Lower leg skin (tissue), 4 donors: Measurements from ENCODE around the gene QSER1. TPM values are rescaled to one million over a fixed set of nuclear protein-coding genes. Genes with fewer than 3 reads are reported as not detected.
"Not testable (repeated sequence)": the region's sequence is repeated elsewhere in the genome, so short reads cannot be mapped to it uniquely, and the experiment has no call there.

Source experiments
- DNase-seq, 2 donors: peaks; one replicate each; pipeline ENCODE4 v3.0.0-alpha.2; 2019; ENCODE audit warnings: low spot score in 2 of 2
- H3K4me3 ChIP-seq: fragments of 200-600 bp; sonication (generic); 2 replicates; pipeline ENCODE4 v1.5.1; 2017; ENCODE audit warnings: mild to moderate bottlenecking, low read depth; ENCODE audit not compliant: poor library complexity, severe bottlenecking
- POLR2A ChIP-seq, 2 donors: fragments of 450-650 bp; IDR thresholded peaks; one replicate each; pipeline ENCODE4 v1.6.1; 2016 to 2017; ENCODE audit warnings: antibody characterized with exemption in 2 of 2, mild to moderate bottlenecking in 1 of 2, moderate library complexity in 1 of 2
- WGBS, 2 donors: methylation state at CpG; one replicate each; pipeline ENCODE4 v1.1.5; 2018; 5-methylcytosine and 5-hydroxymethylcytosine counted together
- intact Hi-C: fragments of 100-400 bp; cut with DNase I; formaldehyde crosslinking; loops from one replicate; pipeline ENCODE4 v1.15.0; 2023; ENCODE audit warnings: low total_unique reads
- total RNA-seq, 4 donors: library from RNA; depleted of rRNA; stranded (reverse); fragments of >200 nt; gene quantifications; one replicate each; pipeline ENCODE4 v1.1.0, GENCODE V29; 2016
- TF ChIP-seq, protein P1 (sequence below), 3 donors: fragments of 450-650 bp; IDR thresholded peaks; one replicate each; pipeline ENCODE4 v1.5.1; 2016; ENCODE audit warnings: antibody characterized with exemption in 3 of 3, mild to moderate bottlenecking in 3 of 3, moderate library complexity in 2 of 3

QSER1 gene
- total RNA-seq, 4 donors from 2014 or later = 27.8 to 34.2 (median 32.1) TPM

DNA sequence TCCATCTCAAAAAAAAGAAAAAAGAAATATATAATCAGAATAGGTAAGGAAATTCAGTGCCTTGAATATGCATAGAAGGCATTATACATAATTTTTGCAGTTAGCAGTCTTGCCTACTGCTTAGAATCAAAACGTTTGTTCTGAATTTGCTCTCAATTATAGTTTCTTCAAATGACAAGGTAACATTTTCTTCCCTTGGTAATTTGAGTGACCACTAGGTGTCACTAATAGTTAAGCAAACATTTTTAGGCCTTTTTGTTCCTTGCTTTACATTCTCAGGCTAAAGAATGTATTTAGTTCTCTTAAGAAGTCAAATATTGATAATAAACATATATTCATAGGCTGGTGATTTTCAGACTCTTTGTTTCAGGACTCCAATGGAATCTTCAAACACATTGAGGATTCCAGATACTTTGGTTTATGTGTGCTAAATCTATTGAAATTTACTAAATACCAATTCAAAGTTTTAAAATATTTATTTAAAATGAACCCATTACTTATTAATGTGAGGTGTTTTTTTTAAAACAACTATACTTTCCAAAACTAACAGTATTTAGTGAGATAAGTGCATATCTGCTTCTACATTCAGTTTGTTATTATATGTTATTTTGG, 68.0 kb downstream of the QSER1 start:
- no peak for DNase-seq
- TF ChIP-seq, protein P1, sequence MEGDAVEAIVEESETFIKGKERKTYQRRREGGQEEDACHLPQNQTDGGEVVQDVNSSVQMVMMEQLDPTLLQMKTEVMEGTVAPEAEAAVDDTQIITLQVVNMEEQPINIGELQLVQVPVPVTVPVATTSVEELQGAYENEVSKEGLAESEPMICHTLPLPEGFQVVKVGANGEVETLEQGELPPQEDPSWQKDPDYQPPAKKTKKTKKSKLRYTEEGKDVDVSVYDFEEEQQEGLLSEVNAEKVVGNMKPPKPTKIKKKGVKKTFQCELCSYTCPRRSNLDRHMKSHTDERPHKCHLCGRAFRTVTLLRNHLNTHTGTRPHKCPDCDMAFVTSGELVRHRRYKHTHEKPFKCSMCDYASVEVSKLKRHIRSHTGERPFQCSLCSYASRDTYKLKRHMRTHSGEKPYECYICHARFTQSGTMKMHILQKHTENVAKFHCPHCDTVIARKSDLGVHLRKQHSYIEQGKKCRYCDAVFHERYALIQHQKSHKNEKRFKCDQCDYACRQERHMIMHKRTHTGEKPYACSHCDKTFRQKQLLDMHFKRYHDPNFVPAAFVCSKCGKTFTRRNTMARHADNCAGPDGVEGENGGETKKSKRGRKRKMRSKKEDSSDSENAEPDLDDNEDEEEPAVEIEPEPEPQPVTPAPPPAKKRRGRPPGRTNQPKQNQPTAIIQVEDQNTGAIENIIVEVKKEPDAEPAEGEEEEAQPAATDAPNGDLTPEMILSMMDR (IDR thresholded peaks at IDR 0.05) = no peak
- TF ChIP-seq POLR2A (IDR thresholded peaks at IDR 0.05) = no peak
- 2% methylated on average over 1 of the region's 1 CpG for WGBS, 2 donors
- intact Hi-C loops = loop anchor here (5.0 kb wide), 1 partner anchor 107 kb away; no protein-coding TSS in a partner anchor
- H3K4me3 ChIP-seq = no peak overlapping the region

DNA sequence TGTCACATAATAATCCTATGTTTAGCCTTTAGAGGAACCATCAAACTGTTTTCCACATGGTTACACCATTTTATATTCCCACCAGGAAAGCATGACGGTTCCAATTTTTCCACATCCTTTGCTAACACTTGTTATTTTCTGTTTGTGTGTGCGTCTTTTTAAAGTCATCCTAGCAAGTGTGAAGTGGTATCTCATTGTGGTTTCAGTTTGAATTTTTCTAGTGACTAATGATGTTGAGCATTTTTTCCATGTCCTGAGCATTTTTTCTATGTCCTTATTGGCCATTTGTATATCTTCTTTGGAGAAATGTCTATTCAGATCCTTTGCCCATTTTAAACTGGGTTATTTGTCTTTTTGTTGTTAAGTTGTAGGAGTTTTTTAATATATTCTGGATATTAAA, 69.4 kb downstream of the QSER1 start:
- TF ChIP-seq, protein P1 (IDR thresholded peaks at IDR 0.05) = no peak
- TF ChIP-seq POLR2A (IDR thresholded peaks at IDR 0.05) = no peak
- 94 to 98% methylated on average over 2 of the region's 2 CpGs for WGBS, 2 donors
- DNase-seq = no peak
- H3K4me3 ChIP-seq = no peak overlapping the region
- intact Hi-C loops = loop anchor here (5.0 kb wide), 1 partner anchor 105 kb away; no protein-coding TSS in a partner anchor

DNA sequence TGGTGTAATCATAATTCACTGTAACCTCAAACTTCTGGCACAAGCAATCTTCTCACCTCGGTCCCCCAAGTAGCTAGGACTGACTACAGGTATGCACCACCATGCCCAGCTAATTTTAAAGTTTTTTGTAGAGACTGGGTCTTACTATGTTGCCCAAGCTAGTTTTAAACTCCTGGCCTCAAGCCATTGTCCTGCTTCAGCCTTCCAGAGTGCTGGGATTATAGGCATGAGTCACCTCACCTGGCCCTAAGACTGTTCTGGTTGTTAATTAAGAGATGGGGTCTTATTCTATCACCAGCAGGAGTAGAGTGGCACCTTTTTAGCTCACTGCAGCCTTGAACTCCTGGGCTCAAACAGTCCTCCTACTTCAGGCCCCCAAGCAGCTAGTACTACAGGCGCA, 71.1 kb downstream of the QSER1 start:
- intact Hi-C loops = loop anchor here (5.0 kb wide), 1 partner anchor 104 kb away; no protein-coding TSS in a partner anchor
- no peak overlapping the region for H3K4me3 ChIP-seq
- DNase-seq = no peak
- WGBS, 2 donors = 95 to 98% methylated on average over 2 of the region's 2 CpGs
- no peak for TF ChIP-seq POLR2A (IDR thresholded peaks at IDR 0.05)
- TF ChIP-seq, protein P1 (IDR thresholded peaks at IDR 0.05) = no peak

DNA sequence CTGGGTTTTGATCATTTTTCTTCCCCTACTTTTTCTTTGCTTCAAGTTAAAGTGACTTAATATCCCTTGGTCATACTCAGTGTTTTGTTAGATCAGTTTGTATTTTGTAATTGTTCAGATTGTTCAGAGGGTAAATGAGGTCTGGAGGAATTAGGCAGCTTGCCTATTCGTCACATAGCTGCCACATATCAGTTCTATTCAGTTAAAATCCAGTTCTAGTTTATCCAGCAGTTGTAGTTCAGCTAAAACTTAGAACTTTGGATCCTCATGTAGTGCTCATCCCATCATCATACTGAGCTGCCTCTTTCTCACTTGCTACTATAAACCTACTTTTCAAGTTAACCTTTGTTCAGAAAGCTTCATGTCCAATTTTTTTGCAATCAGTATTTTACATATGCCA, 75.9 kb downstream of the QSER1 start:
- 81 to 85% methylated on average over 1 of the region's 1 CpG for WGBS, 2 donors
- TF ChIP-seq, protein P1 (IDR thresholded peaks at IDR 0.05) = no peak
- TF ChIP-seq POLR2A (IDR thresholded peaks at IDR 0.05) = no peak
- intact Hi-C loops = no loop called here
- DNase-seq = no peak
- no peak overlapping the region for H3K4me3 ChIP-seq

DNA sequence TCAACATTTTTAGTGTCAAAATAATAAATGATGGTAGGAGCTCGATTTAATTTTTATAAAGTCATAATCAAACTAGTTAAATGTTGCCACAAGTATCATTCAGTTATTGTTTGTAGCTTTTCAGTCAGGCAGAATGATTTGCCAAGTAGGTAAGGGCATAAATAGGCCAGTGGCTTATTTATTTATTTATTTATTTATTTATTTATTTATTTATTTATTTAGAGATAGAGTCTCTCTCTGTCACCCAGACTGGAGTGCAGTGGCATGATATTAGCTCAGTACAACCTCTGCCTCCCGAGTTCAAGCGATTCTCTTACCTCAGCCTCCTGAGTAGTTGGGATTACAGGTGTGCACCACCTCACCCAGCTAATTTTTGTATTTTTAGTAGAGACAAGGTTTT, 79.6 kb downstream of the QSER1 start:
- intact Hi-C loops, DNase-seq, H3K4me3 ChIP-seq: not testable (repeated sequence)
- WGBS, 2 donors = 91 to 98% methylated on average over 3 of the region's 3 CpGs

DNA sequence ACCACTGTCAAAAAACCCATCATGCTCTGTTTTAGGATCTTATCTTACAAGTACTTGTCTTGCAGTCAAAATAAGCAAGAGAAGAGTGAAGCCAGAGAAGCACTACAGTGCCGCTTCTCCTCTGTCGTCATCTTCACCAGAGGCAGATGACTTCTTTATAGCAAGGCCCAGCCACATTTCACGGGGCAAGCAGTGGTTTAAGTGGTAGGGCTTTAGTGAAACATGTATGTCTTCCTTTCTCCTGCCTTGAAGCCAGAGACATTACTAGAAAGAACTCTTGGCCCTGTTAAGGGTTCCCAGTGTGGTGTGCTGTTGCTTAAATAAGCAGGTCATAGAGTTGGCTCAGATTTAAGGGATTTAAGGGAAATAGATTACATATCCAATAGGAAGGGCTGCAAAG, 80.2 kb downstream of the QSER1 start:
- WGBS, 2 donors = 95 to 97% methylated on average over 3 of the region's 3 CpGs
- no peak overlapping the region for H3K4me3 ChIP-seq
- DNase-seq = no peak
- no peak for TF ChIP-seq POLR2A (IDR thresholded peaks at IDR 0.05)
- TF ChIP-seq, protein P1 (IDR thresholded peaks at IDR 0.05) = no peak
- intact Hi-C loops = no loop called here
